PC-3 (cell line): ENCODE measurements around the gene IPO4. TPM values are rescaled to one million over a fixed set of nuclear protein-coding genes. Genes with fewer than 3 reads are reported as not detected.
"Not testable (repeated sequence)": the region's sequence is repeated elsewhere in the genome, so short reads cannot be mapped to it uniquely, and the experiment has no call there.

Source experiments
- ATAC-seq: fragments of 200-7000 bp; cut with Tn5 transposase; 2 replicates; pipeline ENCODE4 v1.9.1; 2020; ENCODE audit warnings: mild to moderate bottlenecking, moderate library complexity
- BruUV-seq: library from RNA; stranded (reverse); fragments of 400-500 nt; replicated peaks from 2 replicates; lab custom pipeline; 2021; lab: Mats Ljungman, UMichigan
- CTCF ChIA-PET: fragments of 300-600 bp; sonication (Branson Sonifier 250); formaldehyde crosslinking; loops from one replicate; lab custom pipeline; 2022; ENCODE audit warnings: antibody characterized with exemption; lab: Charles Lee
- POLR2A ChIA-PET: fragments of 300-600 bp; sonication (Branson Sonifier 250); formaldehyde crosslinking; loops from one replicate; lab custom pipeline; 2022; ENCODE audit warnings: antibody characterized with exemption; ENCODE audit not compliant: unreplicated experiment; lab: Charles Lee
- DNase-seq: peaks from one replicate; pipeline ENCODE4 v3.0.0-alpha.2; 2015
- H2AFZ ChIP-seq: fragments of 300-600 bp; sonication (generic); 2 replicates; pipeline ENCODE4 v1.6.0; 2016; ENCODE audit warnings: antibody characterized with exemption, low read length
- H3F3A ChIP-seq: fragments of 300-600 bp; sonication (generic); one replicate; pipeline ENCODE4 v1.6.0; 2017; ENCODE audit warnings: antibody characterized with exemption, low read length, control low read depth, mild to moderate bottlenecking; ENCODE audit not compliant: unreplicated experiment
- H3K27ac ChIP-seq: fragments of 300-600 bp; sonication (generic); 2 replicates; pipeline ENCODE4 v1.5.1; 2016; ENCODE audit warnings: mild to moderate bottlenecking, low read length
- H3K27me3 ChIP-seq: fragments of 300-600 bp; sonication (generic); 2 replicates; pipeline ENCODE4 v1.6.1; 2016; ENCODE audit warnings: low read length, mixed read lengths
- H3K36me3 ChIP-seq: fragments of 300-600 bp; sonication (generic); 2 replicates; pipeline ENCODE4 v1.6.1; 2016; ENCODE audit warnings: low read depth, mixed run types, low read length, mixed read lengths
- H3K4me1 ChIP-seq: fragments of 300-600 bp; sonication (generic); 2 replicates; pipeline ENCODE4 v1.5.1; 2016; ENCODE audit warnings: low read length; ENCODE audit not compliant: insufficient read depth
- H3K4me2 ChIP-seq: fragments of 300-600 bp; sonication (generic); 2 replicates; pipeline ENCODE4 v1.6.0; 2016; ENCODE audit warnings: low read length
- H3K4me3 ChIP-seq: fragments of 300-600 bp; sonication (generic); 2 replicates; pipeline ENCODE4 v1.5.1; 2016; ENCODE audit warnings: mild to moderate bottlenecking, low read length, mixed read lengths
- H3K79me2 ChIP-seq: fragments of 300-600 bp; sonication (generic); 2 replicates; pipeline ENCODE4 v1.6.1; 2017; ENCODE audit warnings: low read length, mixed read lengths
- H3K9ac ChIP-seq: fragments of 300-600 bp; sonication (generic); 2 replicates; pipeline ENCODE4 v1.6.0; 2016; ENCODE audit warnings: mild to moderate bottlenecking, low read length
- H3K9me2 ChIP-seq: fragments of 300-600 bp; sonication (generic); replicated peaks from 2 replicates; pipeline ENCODE4 v1.6.1; 2016; ENCODE audit warnings: mixed run types, low read length, mixed read lengths
- H3K9me3 ChIP-seq: fragments of 300-600 bp; sonication (generic); 2 replicates; pipeline ENCODE4 v1.6.1; 2016; ENCODE audit warnings: low read length, mixed read lengths
- H4K20me1 ChIP-seq: fragments of 300-600 bp; sonication (generic); 2 replicates; pipeline ENCODE4 v1.6.1; 2016; ENCODE audit warnings: low read length, mixed read lengths
- CTCF ChIP-seq: fragments of 300-600 bp; sonication (generic); conservative IDR thresholded peaks from 2 replicates; pipeline ENCODE4 v1.5.1; 2017; ENCODE audit warnings: antibody characterized with exemption, low read depth, mild to moderate bottlenecking, low read length
- EZH2 ChIP-seq: fragments of 300-600 bp; sonication (generic); IDR thresholded peaks from one replicate; pipeline ENCODE4 v1.6.1; 2017; ENCODE audit warnings: antibody characterized with exemption, mild to moderate bottlenecking, low read length; ENCODE audit not compliant: unreplicated experiment
- EZH2phosphoT487 ChIP-seq: fragments of 300-600 bp; sonication (generic); IDR thresholded peaks from 2 replicates; pipeline ENCODE4 v1.6.1; 2018; ENCODE audit warnings: mild to moderate bottlenecking, antibody characterized with exemption, low read length, borderline replicate concordance
- intact Hi-C: fragments of 100-400 bp; cut with micrococcal nuclease; formaldehyde crosslinking; loops from 2 replicates; pipeline ENCODE4 v1.9.0; 2023
- total RNA-seq: library from RNA; depleted of rRNA; stranded (reverse); fragments of >200 nt; gene quantifications from 2 replicates; pipeline ENCODE4 v1.2.3, GENCODE V29; 2014

IPO4 gene
- total RNA-seq, 1 experiment from 2014 or later, result 211 TPM

GRCh38 chr14:24206260-24207103, 17.9 kb upstream of the IPO4 start:
- ATAC-seq (no peak), DNase-seq (no peak)
- TF ChIP-seq EZH2 (no peak), CTCF (no peak), EZH2phosphoT487 (no peak)
- no peaks in the 10 kb centered on the region for H3F3A ChIP-seq
- H3K9me3 ChIP-seq, result no peaks in the 10 kb centered on the region
- H3K4me1 ChIP-seq, result no peaks in the 10 kb centered on the region
- no peak overlapping the region for H2AFZ ChIP-seq
- H3K27me3 ChIP-seq, result no peaks in the 10 kb centered on the region
- H3K9ac ChIP-seq, result no peak overlapping the region
- no peaks in the 10 kb centered on the region for H4K20me1 ChIP-seq
- peaks cover 46% of the 10 kb centered on the region for H3K36me3 ChIP-seq
- no peak overlapping the region for H3K4me3 ChIP-seq
- no peaks in the 10 kb centered on the region for H3K9me2 ChIP-seq
- ChIA-PET POLR2A (no interaction called here), CTCF (no interaction called here)
- no peak overlapping the region for H3K4me2 ChIP-seq
- intact Hi-C loops, result no loop called here
- H3K27ac ChIP-seq, result no peak overlapping the region
- BruUV-seq, result no TSS peak
- peaks cover 2% of the 10 kb centered on the region; the same call in 1 of the 2 replicates for H3K79me2 ChIP-seq

- H3K79me2 ChIP-seq, result no peaks in the 10 kb centered on the region
- H3K4me2 ChIP-seq, result no peak overlapping the region
- ATAC-seq (no peak), DNase-seq (no peak)
- no peak for TF ChIP-seq CTCF
- ChIA-PET POLR2A (no interaction called here), CTCF (no interaction called here)
- H4K20me1 ChIP-seq, result no peaks in the 10 kb centered on the region
- H3K9me2 ChIP-seq, result no peaks in the 10 kb centered on the region
- no peak overlapping the region for H3K9ac ChIP-seq
- H3K9me3 ChIP-seq, result no peaks in the 10 kb centered on the region
- intact Hi-C loops, result no loop called here
- no peaks in the 10 kb centered on the region for H3K4me1 ChIP-seq
- no TSS peak for BruUV-seq
- H3K4me3 ChIP-seq, result no peak overlapping the region
- no peak overlapping the region for H3K27ac ChIP-seq
- H3K36me3 ChIP-seq, result peaks cover 36% of the 10 kb centered on the region
- no peaks in the 10 kb centered on the region for H3K27me3 ChIP-seq
- no peak overlapping the region for H2AFZ ChIP-seq
- no peaks in the 10 kb centered on the region for H3F3A ChIP-seq
These were observed 15.8 kb upstream of the IPO4 start for GRCh38 chr14:24204163-24205146.

GRCh38 chr14:24203249-24203886, 14.8 kb upstream of the IPO4 start:
- H3K79me2 ChIP-seq, CTCF ChIA-PET, DNase-seq, POLR2A ChIA-PET, H3F3A ChIP-seq, H3K4me3 ChIP-seq, BruUV-seq, H3K9me2 ChIP-seq, H2AFZ ChIP-seq, intact Hi-C loops, H3K9me3 ChIP-seq, H3K9ac ChIP-seq, H4K20me1 ChIP-seq, ATAC-seq, H3K4me1 ChIP-seq, H3K27me3 ChIP-seq, H3K27ac ChIP-seq, H3K4me2 ChIP-seq: not testable (repeated sequence)
- peaks cover 32% of the 10 kb centered on the region for H3K36me3 ChIP-seq

- ATAC-seq, BruUV-seq, H2AFZ ChIP-seq, H3K9me2 ChIP-seq, H3F3A ChIP-seq, H3K27ac ChIP-seq, POLR2A ChIA-PET, H3K79me2 ChIP-seq, DNase-seq, H3K4me1 ChIP-seq, H4K20me1 ChIP-seq, H3K9ac ChIP-seq, H3K27me3 ChIP-seq, CTCF ChIA-PET, H3K4me3 ChIP-seq, intact Hi-C loops, H3K9me3 ChIP-seq, H3K4me2 ChIP-seq: not testable (repeated sequence)
- H3K36me3 ChIP-seq, result peaks cover 26% of the 10 kb centered on the region
These were observed 13.9 kb upstream of the IPO4 start for GRCh38 chr14:24202538-24202937.
